IPS DF 6.9 (cell line): Measurements from ENCODE around the gene NUP210L.
"Not testable (repeated sequence)": the region's sequence is repeated elsewhere in the genome, so short reads cannot be mapped to it uniquely, and the experiment has no call there.

Source experiments
- DNase-seq: peaks from one replicate; pipeline ENCODE4 v3.0.0-alpha.2; 2013; ENCODE audit warnings: low read depth, low spot score
- H3K27ac ChIP-seq: one replicate; pipeline ENCODE4 v1.5.1; 2013; ENCODE audit warnings: low read length, control low read depth
- H3K27me3 ChIP-seq: 2 replicates; pipeline ENCODE4 v1.6.1; 2013; ENCODE audit warnings: mild to moderate bottlenecking, low read length; ENCODE audit not compliant: control insufficient read depth, insufficient read depth
- H3K36me3 ChIP-seq: 2 replicates; pipeline ENCODE4 v1.6.1; 2013; ENCODE audit warnings: low read length; ENCODE audit not compliant: control insufficient read depth, insufficient read depth
- H3K4me1 ChIP-seq: 2 replicates; pipeline ENCODE4 v1.6.1; 2013; ENCODE audit warnings: low read length; ENCODE audit not compliant: control insufficient read depth, insufficient read depth
- H3K4me3 ChIP-seq: 2 replicates; pipeline ENCODE4 v1.5.1; 2013; ENCODE audit warnings: mild to moderate bottlenecking, low read length
- H3K9me3 ChIP-seq: 2 replicates; pipeline ENCODE4 v1.6.1; 2013; ENCODE audit warnings: low read length, inconsistent platforms; ENCODE audit not compliant: control insufficient read depth, insufficient read depth
- WGBS: extraction: QIAGEN DNeasy Blood & Tissue Kit; methylation state at CpG from one replicate; pipeline ENCODE4 v1.1.7; 2013; ENCODE audit warnings: mixed read lengths, missing lambda C conversion rate; ENCODE audit not compliant: insufficient read length, insufficient coverage; 5-methylcytosine and 5-hydroxymethylcytosine counted together

The NUP210L gene

DNA sequence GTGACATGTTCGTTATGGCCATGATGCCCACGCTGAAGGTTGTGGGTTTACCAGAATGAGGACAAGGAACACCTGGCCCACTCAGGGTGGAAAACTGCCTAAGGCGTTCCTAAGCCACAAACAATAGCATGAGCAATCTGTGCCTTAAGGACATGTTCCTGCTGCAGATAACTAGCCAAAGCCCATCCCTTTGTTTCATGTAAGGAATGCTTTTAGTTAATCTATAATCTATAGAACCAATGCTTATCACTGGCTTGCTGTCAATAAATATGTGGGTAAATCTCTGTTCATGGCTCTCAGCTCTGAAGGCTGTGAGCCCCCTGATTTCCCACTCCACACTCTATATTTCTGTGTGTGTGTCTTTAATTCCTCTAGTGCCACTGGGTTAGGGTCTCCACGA is 107.4 kb downstream of the NUP210L start:
- WGBS: no CpG with 5 or more reads among the region's 4 CpGs
- not testable (repeated sequence) for H3K9me3 ChIP-seq, H3K4me1 ChIP-seq, H3K27me3 ChIP-seq, H3K36me3 ChIP-seq, DNase-seq, H3K4me3 ChIP-seq, H3K27ac ChIP-seq

DNA sequence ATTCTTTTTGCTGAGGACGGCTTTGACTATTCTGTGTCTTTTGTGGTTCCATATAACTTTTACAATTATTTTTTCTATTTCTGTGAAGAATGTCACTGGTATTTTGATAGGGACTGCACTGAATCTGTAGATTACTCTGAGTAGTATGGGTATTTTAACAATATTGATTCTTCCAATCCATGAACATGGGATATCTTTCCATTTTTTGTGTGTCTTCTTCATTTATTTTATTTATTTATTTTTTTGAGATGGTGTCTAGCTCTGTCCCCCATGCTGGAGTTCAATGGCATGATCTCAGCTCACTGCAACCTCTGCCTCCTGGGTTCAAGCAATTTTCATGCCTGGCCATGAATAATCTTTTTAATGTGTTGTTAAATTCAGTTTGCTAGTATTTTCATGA is 121.2 kb downstream of the NUP210L start:
- no CpG with 5 or more reads among the region's 1 CpG for WGBS
- not testable (repeated sequence) for H3K4me3 ChIP-seq, H3K36me3 ChIP-seq

DNA sequence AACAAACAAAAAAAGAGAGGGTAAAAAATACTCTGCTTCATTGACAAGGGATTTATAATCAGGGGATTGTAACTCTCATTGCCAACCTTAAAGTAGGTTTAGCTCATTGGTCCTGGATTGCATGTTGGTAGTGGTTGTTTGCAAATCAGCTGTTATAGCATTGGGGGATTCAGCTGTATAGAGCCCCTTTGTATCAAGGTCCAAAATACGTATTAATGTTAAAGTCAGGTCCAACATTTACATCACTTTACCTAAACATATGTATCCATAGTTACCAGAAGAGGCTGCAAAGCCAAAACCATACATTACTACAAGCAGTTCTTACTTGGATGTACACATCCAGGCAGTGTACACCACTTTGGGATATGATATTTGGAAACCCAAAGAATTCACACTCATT is 134.9 kb downstream of the NUP210L start:
- Histone ChIP-seq H3K27me3 (no peaks in the 10 kb centered on the region), H3K4me1 (no peaks in the 10 kb centered on the region), H3K9me3 (no peaks in the 10 kb centered on the region), H3K36me3 (no peaks in the 10 kb centered on the region), H3K4me3 (no peak overlapping the region), H3K27ac (no peak overlapping the region)
- no CpG with 5 or more reads among the region's 1 CpG for WGBS
- no peak for DNase-seq

More for the DNA sequence above, 121.2 kb downstream of the NUP210L start:
- not testable (repeated sequence) for H3K27me3 ChIP-seq, H3K4me1 ChIP-seq, H3K9me3 ChIP-seq, H3K27ac ChIP-seq, DNase-seq

DNA sequence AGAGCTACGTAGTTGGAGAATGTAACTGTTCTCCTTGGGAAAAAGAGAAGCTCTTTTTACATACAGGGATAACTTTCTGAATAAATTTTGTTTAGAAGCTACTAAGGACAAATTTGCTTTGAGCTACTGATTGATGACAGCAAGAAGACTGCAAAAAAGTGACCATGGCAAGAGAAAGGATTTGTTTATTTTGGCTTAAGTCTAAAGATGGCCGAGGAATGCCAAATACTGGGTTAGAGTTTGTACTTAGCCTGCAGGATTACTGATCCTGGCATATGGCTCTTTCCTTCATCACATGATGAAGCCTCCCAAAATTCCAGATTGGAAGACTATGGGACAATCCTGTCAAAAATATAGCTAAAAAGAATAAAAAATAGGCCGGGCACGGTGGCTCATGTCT is 135.6 kb downstream of the NUP210L start:
- Histone ChIP-seq H3K9me3 (no peaks in the 10 kb centered on the region), H3K4me3 (no peak overlapping the region), H3K36me3 (no peaks in the 10 kb centered on the region), H3K4me1 (no peaks in the 10 kb centered on the region), H3K27me3 (no peaks in the 10 kb centered on the region), H3K27ac (no peak overlapping the region)
- no peak for DNase-seq
- WGBS: no CpG with 5 or more reads among the region's 4 CpGs

DNA sequence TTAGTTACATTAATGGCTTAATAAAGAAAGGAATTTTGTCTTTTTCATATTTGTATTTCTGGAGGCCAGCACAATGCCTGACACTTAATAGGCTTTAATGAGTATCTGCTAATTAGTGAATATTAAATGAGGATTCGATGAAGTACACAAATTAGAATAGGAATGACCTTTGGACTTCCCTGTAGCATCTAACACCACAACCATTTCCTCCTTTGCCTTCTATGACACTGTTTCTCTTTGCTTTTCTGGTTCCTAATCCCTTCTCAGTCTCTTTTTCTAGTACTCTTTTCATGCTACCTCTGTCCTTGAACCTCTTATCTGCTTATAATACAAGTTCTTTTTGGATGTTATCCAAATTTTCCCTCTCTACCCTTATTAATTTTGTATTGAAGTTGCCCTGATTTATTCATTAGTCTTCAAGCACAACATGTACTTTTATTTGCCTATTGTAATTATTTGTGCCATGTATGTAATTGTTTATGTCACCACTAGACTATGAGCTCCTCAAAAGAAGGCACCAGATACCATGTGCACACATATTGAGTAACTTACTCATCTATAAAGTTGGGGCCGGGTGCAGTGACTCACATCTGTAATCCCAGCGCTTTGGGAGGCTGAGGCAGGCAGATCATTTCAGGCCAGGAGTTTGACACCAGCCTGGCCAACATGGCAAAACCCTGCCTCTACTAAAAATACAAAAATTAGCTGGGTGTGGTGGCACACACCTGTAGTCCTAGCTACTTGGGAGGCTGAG is 140.5 kb downstream of the NUP210L start:
- Histone ChIP-seq H3K27me3 (no peaks in the 10 kb centered on the region), H3K4me1 (no peaks in the 10 kb centered on the region), H3K4me3 (no peak overlapping the region), H3K27ac (no peak overlapping the region), H3K9me3 (no peaks in the 10 kb centered on the region), H3K36me3 (no peaks in the 10 kb centered on the region)
- no peak for DNase-seq
- no CpG with 5 or more reads among the region's 3 CpGs for WGBS

DNA sequence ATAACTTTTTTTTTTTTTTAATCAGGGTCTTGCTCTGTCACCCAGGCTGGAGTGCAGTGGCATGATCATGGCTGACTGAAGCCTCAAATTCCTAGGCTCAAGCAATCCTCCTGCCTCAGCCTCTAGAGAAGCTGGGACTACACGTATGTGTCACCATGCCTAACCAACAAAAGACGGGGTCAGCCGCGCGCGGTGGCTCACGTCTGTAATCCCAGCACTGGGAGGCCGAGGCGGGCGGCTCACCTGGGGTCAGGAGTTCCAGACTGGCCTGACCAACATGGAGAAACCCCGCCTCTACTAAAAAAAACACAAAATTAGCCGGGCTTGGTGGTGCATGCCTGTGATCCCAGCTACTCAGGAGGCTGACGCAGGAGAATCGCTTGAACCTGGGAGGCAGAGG is 142.3 kb downstream of the NUP210L start:
- no CpG with 5 or more reads among the region's 14 CpGs for WGBS

DNA sequence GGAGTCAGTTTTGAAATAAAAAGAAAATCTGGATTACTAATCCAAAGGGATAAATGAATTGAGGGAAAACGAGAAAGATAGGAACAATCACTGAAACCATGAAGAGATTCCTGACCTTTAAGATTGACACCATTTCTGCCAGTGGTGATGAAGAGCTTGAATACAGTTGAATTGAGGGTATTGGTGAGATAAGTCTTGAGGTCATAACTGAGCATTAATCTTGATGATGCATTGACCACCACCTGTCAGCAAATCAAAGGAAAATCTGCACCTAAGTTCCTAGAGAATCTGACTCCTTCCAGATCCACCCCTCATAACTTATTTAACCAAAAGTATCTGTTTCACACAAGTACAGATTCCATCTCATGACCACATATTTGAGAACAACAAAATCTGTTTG is 142.7 kb downstream of the NUP210L start:
- no peaks in the 10 kb centered on the region for H3K4me1 ChIP-seq
- no peaks in the 10 kb centered on the region for H3K27me3 ChIP-seq
- WGBS: no CpG with 5 or more reads among the region's 1 CpG
- H3K27ac ChIP-seq: no peak overlapping the region
- no peak for DNase-seq
- H3K9me3 ChIP-seq: no peaks in the 10 kb centered on the region
- no peaks in the 10 kb centered on the region for H3K36me3 ChIP-seq
- no peak overlapping the region for H3K4me3 ChIP-seq

More for the DNA sequence above, 142.3 kb downstream of the NUP210L start:
- not testable (repeated sequence) for H3K9me3 ChIP-seq, H3K4me3 ChIP-seq, H3K27ac ChIP-seq, H3K36me3 ChIP-seq, DNase-seq, H3K27me3 ChIP-seq, H3K4me1 ChIP-seq

DNA sequence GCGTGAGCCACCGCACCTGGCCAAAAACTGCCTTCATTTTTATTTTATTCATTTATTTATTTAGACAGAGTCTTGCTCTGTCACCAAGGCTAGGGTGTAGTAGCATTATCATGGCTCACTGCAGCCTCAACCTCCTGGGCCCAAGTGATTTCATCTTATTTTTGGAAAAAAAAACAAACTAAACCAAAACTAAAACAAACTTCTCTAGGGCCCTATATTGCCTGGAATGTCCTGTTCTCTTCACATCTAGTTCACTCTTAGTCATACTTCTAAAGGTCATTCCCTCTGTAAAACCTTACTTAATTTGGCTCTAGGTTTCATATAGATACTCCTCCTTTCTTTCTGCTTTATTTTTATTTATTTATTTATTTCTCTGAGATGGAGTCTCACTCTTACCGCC is 148.7 kb downstream of the NUP210L start:
- no peaks in the 10 kb centered on the region for H3K4me1 ChIP-seq
- DNase-seq: no peak
- no peaks in the 10 kb centered on the region for H3K36me3 ChIP-seq
- no peaks in the 10 kb centered on the region for H3K27me3 ChIP-seq
- H3K27ac ChIP-seq: no peak overlapping the region
- H3K9me3 ChIP-seq: no peaks in the 10 kb centered on the region
- H3K4me3 ChIP-seq: no peak overlapping the region
- WGBS: no CpG with 5 or more reads among the region's 3 CpGs

DNA sequence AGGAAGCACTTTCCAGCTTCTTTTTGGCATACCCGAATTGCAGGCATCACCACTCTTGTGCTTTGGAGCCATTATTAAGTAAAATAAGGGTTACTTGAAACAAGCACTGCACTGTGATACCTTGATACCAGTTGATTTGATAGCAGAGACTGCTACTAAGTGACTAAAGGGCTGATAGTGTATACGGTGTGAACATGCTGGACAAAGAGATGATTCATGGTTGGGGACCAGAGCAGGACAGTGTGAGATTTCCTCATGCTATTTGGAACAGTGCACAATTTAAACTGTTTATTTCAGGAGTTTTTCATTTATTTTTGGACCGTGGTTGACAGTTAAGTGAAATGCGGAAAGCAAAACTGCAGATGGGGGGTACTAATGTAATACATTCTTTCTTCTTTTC is 154.5 kb downstream of the NUP210L start:
- Histone ChIP-seq H3K9me3 (no peaks in the 10 kb centered on the region), H3K4me1 (no peaks in the 10 kb centered on the region), H3K27me3 (no peaks in the 10 kb centered on the region), H3K36me3 (no peaks in the 10 kb centered on the region; the same call in 1 of the 2 replicates), H3K4me3 (no peak overlapping the region), H3K27ac (no peak overlapping the region)
- no CpG with 5 or more reads among the region's 4 CpGs for WGBS
- no peak for DNase-seq

DNA sequence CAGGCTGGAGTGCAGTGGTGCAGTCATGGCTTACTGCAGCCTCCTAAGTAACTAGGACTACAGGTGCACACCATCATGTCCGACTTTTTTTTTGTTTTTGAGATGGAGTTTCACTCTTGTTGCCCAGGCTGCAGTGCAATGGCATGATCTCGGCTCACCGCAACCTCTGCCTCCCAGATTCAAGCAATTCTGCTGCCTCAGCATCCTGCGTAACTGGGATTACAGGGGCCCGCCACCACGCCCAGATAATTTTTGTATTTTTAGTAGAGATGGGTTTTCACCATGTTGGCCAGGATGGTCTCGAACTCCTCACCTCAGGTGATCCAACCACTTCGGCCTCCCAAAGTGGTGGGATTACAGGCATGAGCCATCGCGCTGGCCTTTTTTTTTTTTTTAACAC is 158.0 kb downstream of the NUP210L start:
- WGBS: no CpG with 5 or more reads among the region's 10 CpGs
- H3K27ac ChIP-seq, H3K9me3 ChIP-seq, DNase-seq, H3K4me3 ChIP-seq, H3K27me3 ChIP-seq, H3K4me1 ChIP-seq: not testable (repeated sequence)
- H3K36me3 ChIP-seq: peaks cover 17% of the 10 kb centered on the region; the same call in 1 of the 2 replicates

DNA sequence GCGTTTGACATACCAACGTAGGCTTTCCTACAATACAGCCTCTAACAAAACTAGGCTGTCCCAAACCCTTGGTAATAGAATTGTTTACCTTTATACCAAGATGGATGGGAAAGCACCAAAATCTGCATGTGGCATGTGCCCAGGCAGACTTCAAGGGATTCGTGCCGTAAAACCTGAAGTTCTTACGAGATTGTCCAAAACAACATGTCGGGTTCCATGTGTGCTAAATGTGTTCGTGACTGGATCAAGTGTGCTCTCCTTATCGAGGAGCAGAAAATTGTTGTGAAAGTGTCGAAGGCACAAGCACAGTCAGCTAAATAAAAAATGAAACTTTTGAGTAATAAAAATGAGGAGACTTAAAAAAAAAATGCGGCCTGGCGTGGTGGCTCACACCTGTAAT is 159.2 kb downstream of the NUP210L start:
- Histone ChIP-seq H3K4me3 (no peak overlapping the region), H3K9me3 (no peaks in the 10 kb centered on the region), H3K27ac (no peak overlapping the region), H3K36me3 (peaks cover 17% of the 10 kb centered on the region; the same call in 1 of the 2 replicates), H3K27me3 (no peaks in the 10 kb centered on the region), H3K4me1 (no peaks in the 10 kb centered on the region)
- DNase-seq: no peak
- no CpG with 5 or more reads among the region's 11 CpGs for WGBS
